ENCODE data around the gene WSCD2. TPM values are rescaled to one million over a fixed set of nuclear protein-coding genes. Genes with fewer than 3 reads are reported as not detected.

Gene WSCD2
- total and polyA plus RNA-seq, 5 donors from 2014 or later = 0.23 to 2.3 (median 1.6) TPM

GRCh38 chr12:108101605-108102175 is 27.4 kb upstream of the WSCD2 start:
- ATAC-seq (ENCODE audit: low read depth in 2 of 2) (no peak), DNase-seq (no peak)
- Mint-ChIP-seq H3K9me3 (peaks cover 0 to 2% (median 0%) of the 10 kb centered on the region in 7 donors), H3K4me3 (no peak overlapping the region), H3K4me1 (no peaks in the 10 kb centered on the region), H3K36me3 (no peaks in the 10 kb centered on the region), H3K27ac (no peak overlapping the region), H3K27me3 (peaks cover 22% of the 10 kb centered on the region)
- no peak overlapping the region for H3K4me3 ChIP-seq (ENCODE audit: low read depth, low read length)
- no peaks in the 10 kb centered on the region for H3K4me1 ChIP-seq (ENCODE audit: control insufficient read depth, insufficient read depth, low read length, poor library complexity, severe bottlenecking)
- peaks cover 2% of the 10 kb centered on the region for H3K27me3 ChIP-seq (ENCODE audit: control insufficient read depth, insufficient read depth, low read length)
- H3K27ac ChIP-seq (ENCODE audit: insufficient read depth, low read length, poor library complexity, severe bottlenecking) = no peak overlapping the region
- no peaks in the 10 kb centered on the region for H3K9me3 ChIP-seq (ENCODE audit: control insufficient read depth in 2 of 2, low read length in 2 of 2)
- no peaks in the 10 kb centered on the region for H3K36me3 ChIP-seq (ENCODE audit: control insufficient read depth, insufficient read depth, low read length)

- ATAC-seq (ENCODE audit: low read depth in 2 of 2) = no peak
These were observed 26.7 kb upstream of the WSCD2 start for GRCh38 chr12:108102363-108102762.

DNA sequence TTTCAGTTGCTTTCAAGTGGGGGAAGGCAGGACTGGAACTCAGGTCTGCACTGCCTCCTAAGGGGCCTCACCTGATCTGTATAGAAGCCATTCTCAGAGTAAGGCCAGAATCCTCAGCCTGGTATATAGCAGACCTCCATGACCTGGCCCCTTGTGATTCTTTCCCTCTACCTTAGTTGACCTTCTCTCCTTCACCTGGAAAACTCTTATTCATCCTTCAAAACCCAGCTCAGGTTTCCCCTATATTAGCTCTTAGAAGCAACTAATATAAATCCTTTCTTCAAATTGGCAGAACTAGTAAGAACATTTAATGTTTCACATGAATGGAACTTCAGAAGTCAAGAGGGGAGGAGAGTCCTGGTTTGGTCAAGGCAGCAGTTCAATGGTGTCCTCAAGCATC is 26.0 kb upstream of the WSCD2 start:
- H3K4me1 Mint-ChIP-seq = no peaks in the 10 kb centered on the region
- ATAC-seq (ENCODE audit: low read depth in 2 of 2) (no peak), DNase-seq (no peak)
- no peak overlapping the region for H3K27ac Mint-ChIP-seq
- Histone ChIP-seq H3K9me3 (ENCODE audit: control insufficient read depth in 2 of 2, low read length in 2 of 2) (no peaks in the 10 kb centered on the region), H3K4me3 (ENCODE audit: low read depth, low read length) (no peak overlapping the region), H3K36me3 (ENCODE audit: control insufficient read depth, insufficient read depth, low read length) (no peaks in the 10 kb centered on the region), H3K27ac (ENCODE audit: insufficient read depth, low read length, poor library complexity, severe bottlenecking) (no peak overlapping the region), H3K4me1 (ENCODE audit: control insufficient read depth, insufficient read depth, low read length, poor library complexity, severe bottlenecking) (no peaks in the 10 kb centered on the region), H3K27me3 (ENCODE audit: control insufficient read depth, insufficient read depth, low read length) (peaks cover 2% of the 10 kb centered on the region)
- H3K27me3 Mint-ChIP-seq = peaks cover 17% of the 10 kb centered on the region
- no peak overlapping the region for H3K4me3 Mint-ChIP-seq
- peaks cover 0 to 2% (median 0%) of the 10 kb centered on the region in 7 donors for H3K9me3 Mint-ChIP-seq
- H3K36me3 Mint-ChIP-seq = no peaks in the 10 kb centered on the region

More at GRCh38 chr12:108102363-108102762, 26.7 kb upstream of the WSCD2 start:
- Histone ChIP-seq H3K36me3 (ENCODE audit: control insufficient read depth, insufficient read depth, low read length) (no peaks in the 10 kb centered on the region), H3K4me3 (ENCODE audit: low read depth, low read length) (no peak overlapping the region), H3K9me3 (ENCODE audit: control insufficient read depth in 2 of 2, low read length in 2 of 2) (no peaks in the 10 kb centered on the region), H3K27ac (ENCODE audit: insufficient read depth, low read length, poor library complexity, severe bottlenecking) (no peak overlapping the region), H3K27me3 (ENCODE audit: control insufficient read depth, insufficient read depth, low read length) (peaks cover 2% of the 10 kb centered on the region), H3K4me1 (ENCODE audit: control insufficient read depth, insufficient read depth, low read length, poor library complexity, severe bottlenecking) (no peaks in the 10 kb centered on the region)
- DNase-seq = no peak
- Mint-ChIP-seq H3K4me3 (no peak overlapping the region), H3K27me3 (peaks cover 20% of the 10 kb centered on the region), H3K9me3 (peaks cover 0 to 2% (median 0%) of the 10 kb centered on the region in 7 donors), H3K36me3 (no peaks in the 10 kb centered on the region), H3K4me1 (no peaks in the 10 kb centered on the region), H3K27ac (no peak overlapping the region)

DNA sequence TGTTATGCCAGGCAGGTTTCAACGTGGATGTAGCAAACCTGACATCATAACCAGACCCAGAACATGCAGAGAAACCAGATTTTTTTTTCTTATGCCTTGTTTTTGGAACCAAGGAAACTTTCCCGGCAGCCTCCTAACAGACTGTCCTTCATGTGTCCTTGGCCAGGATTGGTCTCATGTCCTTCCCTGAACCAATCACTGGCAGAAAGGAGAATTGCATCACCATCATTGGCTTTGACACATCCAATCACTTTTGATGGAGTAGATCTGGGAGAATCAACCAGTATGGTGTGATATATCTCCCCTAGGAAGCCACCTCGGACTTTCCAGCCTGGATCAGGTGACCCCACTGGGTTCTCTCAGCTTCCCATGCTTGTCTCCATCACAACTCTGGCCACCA is 25.6 kb upstream of the WSCD2 start:
- Mint-ChIP-seq H3K4me1 (no peaks in the 10 kb centered on the region), H3K4me3 (no peak overlapping the region), H3K36me3 (no peaks in the 10 kb centered on the region), H3K27me3 (peaks cover 17% of the 10 kb centered on the region), H3K9me3 (peaks cover 0 to 2% (median 0%) of the 10 kb centered on the region in 7 donors), H3K27ac (no peak overlapping the region)
- H3K4me3 ChIP-seq (ENCODE audit: low read depth, low read length) = no peak overlapping the region
- H3K36me3 ChIP-seq (ENCODE audit: control insufficient read depth, insufficient read depth, low read length) = no peaks in the 10 kb centered on the region
- no peaks in the 10 kb centered on the region for H3K4me1 ChIP-seq (ENCODE audit: control insufficient read depth, insufficient read depth, low read length, poor library complexity, severe bottlenecking)
- H3K9me3 ChIP-seq (ENCODE audit: control insufficient read depth in 2 of 2, low read length in 2 of 2) = no peaks in the 10 kb centered on the region
- no peak overlapping the region for H3K27ac ChIP-seq (ENCODE audit: insufficient read depth, low read length, poor library complexity, severe bottlenecking)
- no peak for DNase-seq
- H3K27me3 ChIP-seq (ENCODE audit: control insufficient read depth, insufficient read depth, low read length) = peaks cover 2% of the 10 kb centered on the region
- ATAC-seq (ENCODE audit: low read depth in 2 of 2) = no peak

- Histone ChIP-seq H3K36me3 (ENCODE audit: control insufficient read depth, insufficient read depth, low read length) (no peaks in the 10 kb centered on the region), H3K27me3 (ENCODE audit: control insufficient read depth, insufficient read depth, low read length) (peaks cover 2% of the 10 kb centered on the region), H3K4me3 (ENCODE audit: low read depth, low read length) (no peak overlapping the region), H3K27ac (ENCODE audit: insufficient read depth, low read length, poor library complexity, severe bottlenecking) (no peak overlapping the region), H3K9me3 (ENCODE audit: control insufficient read depth in 2 of 2, low read length in 2 of 2) (no peaks in the 10 kb centered on the region), H3K4me1 (ENCODE audit: control insufficient read depth, insufficient read depth, low read length, poor library complexity, severe bottlenecking) (no peaks in the 10 kb centered on the region)
- Mint-ChIP-seq H3K4me3 (no peak overlapping the region), H3K36me3 (no peaks in the 10 kb centered on the region), H3K27me3 (peaks cover 12% of the 10 kb centered on the region), H3K9me3 (peaks cover 0 to 2% (median 0%) of the 10 kb centered on the region in 7 donors), H3K27ac (no peak overlapping the region), H3K4me1 (no peaks in the 10 kb centered on the region)
- no peak for ATAC-seq (ENCODE audit: low read depth in 2 of 2)
- DNase-seq = no peak
These were observed 24.4 kb upstream of the WSCD2 start for GRCh38 chr12:108104657-108105056.

DNA sequence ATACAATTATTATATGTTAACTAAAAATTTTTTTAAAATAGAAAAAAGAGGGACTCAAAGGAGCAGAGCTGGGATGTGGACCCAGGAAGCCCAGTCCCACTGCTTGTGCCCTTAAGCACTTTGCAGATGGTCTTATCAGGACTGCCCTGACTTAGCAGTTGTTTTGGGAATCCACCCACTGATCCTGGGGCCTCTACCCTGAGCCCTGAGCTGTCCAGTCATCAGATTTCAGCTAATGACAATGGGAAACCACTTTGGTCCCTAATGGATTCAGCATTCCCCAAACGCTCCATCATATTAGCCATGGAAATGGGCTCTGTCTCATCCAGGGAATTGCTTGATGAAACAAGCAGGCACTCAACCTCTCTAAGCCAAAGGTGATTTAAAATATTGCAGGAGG is 22.5 kb upstream of the WSCD2 start:
- Mint-ChIP-seq H3K36me3 (no peaks in the 10 kb centered on the region), H3K4me3 (no peak overlapping the region), H3K27ac (no peak overlapping the region), H3K27me3 (peaks cover 22% of the 10 kb centered on the region), H3K9me3 (peaks cover 0 to 2% (median 0%) of the 10 kb centered on the region in 7 donors), H3K4me1 (no peaks in the 10 kb centered on the region)
- ATAC-seq (ENCODE audit: low read depth in 2 of 2) = no peak
- Histone ChIP-seq H3K9me3 (ENCODE audit: control insufficient read depth in 2 of 2, low read length in 2 of 2) (no peaks in the 10 kb centered on the region), H3K27ac (ENCODE audit: insufficient read depth, low read length, poor library complexity, severe bottlenecking) (no peak overlapping the region), H3K4me1 (ENCODE audit: control insufficient read depth, insufficient read depth, low read length, poor library complexity, severe bottlenecking) (no peaks in the 10 kb centered on the region), H3K36me3 (ENCODE audit: control insufficient read depth, insufficient read depth, low read length) (no peaks in the 10 kb centered on the region), H3K4me3 (ENCODE audit: low read depth, low read length) (no peak overlapping the region), H3K27me3 (ENCODE audit: control insufficient read depth, insufficient read depth, low read length) (peaks cover under 1% of the 10 kb centered on the region)
- no peak for DNase-seq

- H3K4me1 ChIP-seq (ENCODE audit: control insufficient read depth, insufficient read depth, low read length, poor library complexity, severe bottlenecking) = no peaks in the 10 kb centered on the region
- H3K27me3 Mint-ChIP-seq = peaks cover 22% of the 10 kb centered on the region
- H3K36me3 Mint-ChIP-seq = no peaks in the 10 kb centered on the region
- H3K9me3 ChIP-seq (ENCODE audit: control insufficient read depth in 2 of 2, low read length in 2 of 2) = no peaks in the 10 kb centered on the region
- no peaks in the 10 kb centered on the region for H3K27me3 ChIP-seq (ENCODE audit: control insufficient read depth, insufficient read depth, low read length)
- DNase-seq (no peak), ATAC-seq (ENCODE audit: low read depth in 2 of 2) (no peak)
- H3K4me3 Mint-ChIP-seq = no peak overlapping the region
- H3K9me3 Mint-ChIP-seq = peaks cover 0 to 2% (median 0%) of the 10 kb centered on the region in 7 donors
- no peaks in the 10 kb centered on the region for H3K36me3 ChIP-seq (ENCODE audit: control insufficient read depth, insufficient read depth, low read length)
- H3K4me1 Mint-ChIP-seq = no peaks in the 10 kb centered on the region
- no peak overlapping the region for H3K4me3 ChIP-seq (ENCODE audit: low read depth, low read length)
- no peak overlapping the region for H3K27ac ChIP-seq (ENCODE audit: insufficient read depth, low read length, poor library complexity, severe bottlenecking)
- no peak overlapping the region for H3K27ac Mint-ChIP-seq
These were observed 21.8 kb upstream of the WSCD2 start for GRCh38 chr12:108107293-108107692.

- Mint-ChIP-seq H3K27ac (no peak overlapping the region), H3K4me1 (peaks cover 0 to under 1% (median 0%) of the 10 kb centered on the region in 4 donors), H3K4me3 (no peak overlapping the region), H3K9me3 (peaks cover 0 to 2% (median 0%) of the 10 kb centered on the region in 7 donors), H3K36me3 (no peaks in the 10 kb centered on the region), H3K27me3 (peaks cover 26% of the 10 kb centered on the region)
- Histone ChIP-seq H3K4me3 (ENCODE audit: low read depth, low read length) (no peak overlapping the region), H3K4me1 (ENCODE audit: control insufficient read depth, insufficient read depth, low read length, poor library complexity, severe bottlenecking) (no peaks in the 10 kb centered on the region), H3K27me3 (ENCODE audit: control insufficient read depth, insufficient read depth, low read length) (no peaks in the 10 kb centered on the region), H3K9me3 (ENCODE audit: control insufficient read depth in 2 of 2, low read length in 2 of 2) (no peaks in the 10 kb centered on the region), H3K27ac (ENCODE audit: insufficient read depth, low read length, poor library complexity, severe bottlenecking) (no peak overlapping the region), H3K36me3 (ENCODE audit: control insufficient read depth, insufficient read depth, low read length) (no peaks in the 10 kb centered on the region)
- no peak for ATAC-seq (ENCODE audit: low read depth in 2 of 2)
- no peak for DNase-seq
These were observed 19.6 kb upstream of the WSCD2 start for GRCh38 chr12:108109504-108109903.
